Stimulated activated CD4-positive, alpha-beta T cell treated with anti-CD3 and anti-CD28 coated beads, Interleukin-1b, Interleukin-23, amount 100 ng/mL, for 4 hours (primary cell): Measurements from ENCODE around the gene HIVEP2.

Experiments used
- DNase-seq, 2 donors: peaks; one replicate each; pipeline ENCODE4 v3.0.0-alpha.2; 2020; ENCODE audit warnings: low read depth in 2 of 2

Gene HIVEP2

GRCh38 chr6:142867355-142867801 lies 77.6 kb downstream of the HIVEP2 start:
- DNase-seq, result no peak

- no peak for DNase-seq
Measured at GRCh38 chr6:142863981-142864380, 81.0 kb downstream of the HIVEP2 start.

GRCh38 chr6:142861711-142862110 lies 83.3 kb downstream of the HIVEP2 start:
- DNase-seq, result no peak

GRCh38 chr6:142860498-142860897 lies 84.5 kb downstream of the HIVEP2 start:
- no peak for DNase-seq

- DNase-seq, result no peak
Measured at GRCh38 chr6:142857796-142858555, 87.0 kb downstream of the HIVEP2 start.

- DNase-seq, result no peak
Measured at GRCh38 chr6:142857233-142857761, 87.7 kb downstream of the HIVEP2 start.

- DNase-seq, result no peak
Measured at GRCh38 chr6:142856624-142857232, 88.2 kb downstream of the HIVEP2 start.

GRCh38 chr6:142855893-142856623 lies 88.9 kb downstream of the HIVEP2 start:
- no peak for DNase-seq

- DNase-seq, result no peak
Measured at GRCh38 chr6:142854589-142855488, 90.1 kb downstream of the HIVEP2 start.

GRCh38 chr6:142853244-142854180 lies 91.5 kb downstream of the HIVEP2 start:
- DNase-seq, result no peak

- no peak for DNase-seq
Measured at GRCh38 chr6:142851601-142852000, 93.4 kb downstream of the HIVEP2 start.

GRCh38 chr6:142850679-142851423 lies 94.1 kb downstream of the HIVEP2 start:
- DNase-seq, result no peak

GRCh38 chr6:142848976-142849375 lies 96.0 kb downstream of the HIVEP2 start:
- DNase-seq, result no peak

- no peak for DNase-seq
Measured at GRCh38 chr6:142848156-142848555, 96.8 kb downstream of the HIVEP2 start.

- no peak for DNase-seq
Measured at GRCh38 chr6:142846883-142847287, 98.1 kb downstream of the HIVEP2 start.

- no peak for DNase-seq
Measured at GRCh38 chr6:142846459-142846831, 98.5 kb downstream of the HIVEP2 start.

GRCh38 chr6:142845624-142846458 lies 99.1 kb downstream of the HIVEP2 start:
- DNase-seq, result no peak

GRCh38 chr6:142845143-142845571 lies 99.8 kb downstream of the HIVEP2 start:
- DNase-seq, result no peak
